A673 (cell line): ENCODE results near the gene CHST12. TPM values are rescaled to one million over a fixed set of nuclear protein-coding genes. Genes with fewer than 3 reads are reported as not detected.

Experiments used
- BruUV-seq: library from RNA; stranded (reverse); fragments of 400-500 nt; replicated peaks from 2 replicates; lab custom pipeline; 2021; lab: Mats Ljungman, UMichigan
- CTCF ChIA-PET: fragments of 300-600 bp; sonication (Branson Sonifier 250); formaldehyde crosslinking; loops from one replicate; lab custom pipeline; 2022; ENCODE audit warnings: antibody characterized with exemption; lab: Charles Lee
- POLR2A ChIA-PET: fragments of 300-600 bp; sonication (Branson Sonifier 250); formaldehyde crosslinking; loops from one replicate; lab custom pipeline; 2022; ENCODE audit warnings: antibody characterized with exemption; ENCODE audit not compliant: low non-redundant PET; lab: Charles Lee
- DNase-seq: peaks from one replicate; pipeline ENCODE4 v3.0.0-alpha.2; 2015; ENCODE audit warnings: low spot score
- H3K27ac ChIP-seq: fragments of 200-600 bp; sonication (generic); 2 replicates; pipeline ENCODE4 v1.5.1; 2016; ENCODE audit warnings: mixed run types, low read depth, mild to moderate bottlenecking, mixed read lengths, antibody characterized with exemption, low read length; ENCODE audit not compliant: poor library complexity, severe bottlenecking
- H3K27me3 ChIP-seq: fragments of 200-600 bp; sonication (generic); replicated peaks from 2 replicates; pipeline ENCODE4 v1.6.1; 2017; ENCODE audit warnings: mixed run types, low read depth, mild to moderate bottlenecking, mixed read lengths, antibody characterized with exemption, low read length; ENCODE audit not compliant: insufficient read depth, poor library complexity
- H3K36me3 ChIP-seq: fragments of 200-600 bp; sonication (generic); 2 replicates; pipeline ENCODE4 v1.6.1; 2016; ENCODE audit warnings: mixed run types, mild to moderate bottlenecking, mixed read lengths, antibody characterized with exemption, low read length; ENCODE audit not compliant: insufficient read depth, poor library complexity, severe bottlenecking
- H3K4me1 ChIP-seq: fragments of 200-600 bp; sonication (generic); 2 replicates; pipeline ENCODE4 v1.6.1; 2017; ENCODE audit warnings: mixed run types, mild to moderate bottlenecking, mixed read lengths, antibody characterized with exemption, low read length; ENCODE audit not compliant: insufficient read depth, poor library complexity, severe bottlenecking
- H3K4me3 ChIP-seq: fragments of 200-600 bp; sonication (generic); 2 replicates; pipeline ENCODE4 v1.5.1; 2016; ENCODE audit warnings: low read depth, mixed run types, mild to moderate bottlenecking, mixed read lengths, low read length; ENCODE audit not compliant: poor library complexity, severe bottlenecking
- H3K9me3 ChIP-seq: fragments of 200-600 bp; sonication (generic); 2 replicates; pipeline ENCODE4 v1.6.1; 2016; ENCODE audit warnings: mixed run types, low read depth, mild to moderate bottlenecking, mixed read lengths, antibody characterized with exemption, low read length; ENCODE audit not compliant: poor library complexity, severe bottlenecking
- EZH2 ChIP-seq: fragments of 200-600 bp; sonication (generic); IDR thresholded peaks from 2 replicates; pipeline ENCODE4 v1.6.1; 2017; ENCODE audit warnings: borderline replicate concordance, low read depth, mild to moderate bottlenecking, mixed read lengths, antibody characterized with exemption, low read length; ENCODE audit not compliant: poor library complexity, severe bottlenecking
- intact Hi-C: fragments of 100-400 bp; cut with micrococcal nuclease; formaldehyde crosslinking; loops from one replicate; pipeline ENCODE4 v1.10.0; 2022; ENCODE audit not compliant: unreplicated experiment
- total RNA-seq: library from RNA; stranded (reverse); gene quantifications from 2 replicates; pipeline ENCODE4 v1.2.3, GENCODE V29; 2021
- TF ChIP-seq, protein P1 (sequence below): fragments of 300-800, 200-600 bp; sonication (generic); conservative IDR thresholded peaks from 2 replicates; pipeline ENCODE4 v1.5.1; 2017; ENCODE audit warnings: low read depth, mild to moderate bottlenecking, antibody characterized with exemption, low read length, moderate library complexity, mixed read lengths

CHST12 gene
- total RNA-seq, 1 experiment from 2014 or later = 21.8 TPM

DNA sequence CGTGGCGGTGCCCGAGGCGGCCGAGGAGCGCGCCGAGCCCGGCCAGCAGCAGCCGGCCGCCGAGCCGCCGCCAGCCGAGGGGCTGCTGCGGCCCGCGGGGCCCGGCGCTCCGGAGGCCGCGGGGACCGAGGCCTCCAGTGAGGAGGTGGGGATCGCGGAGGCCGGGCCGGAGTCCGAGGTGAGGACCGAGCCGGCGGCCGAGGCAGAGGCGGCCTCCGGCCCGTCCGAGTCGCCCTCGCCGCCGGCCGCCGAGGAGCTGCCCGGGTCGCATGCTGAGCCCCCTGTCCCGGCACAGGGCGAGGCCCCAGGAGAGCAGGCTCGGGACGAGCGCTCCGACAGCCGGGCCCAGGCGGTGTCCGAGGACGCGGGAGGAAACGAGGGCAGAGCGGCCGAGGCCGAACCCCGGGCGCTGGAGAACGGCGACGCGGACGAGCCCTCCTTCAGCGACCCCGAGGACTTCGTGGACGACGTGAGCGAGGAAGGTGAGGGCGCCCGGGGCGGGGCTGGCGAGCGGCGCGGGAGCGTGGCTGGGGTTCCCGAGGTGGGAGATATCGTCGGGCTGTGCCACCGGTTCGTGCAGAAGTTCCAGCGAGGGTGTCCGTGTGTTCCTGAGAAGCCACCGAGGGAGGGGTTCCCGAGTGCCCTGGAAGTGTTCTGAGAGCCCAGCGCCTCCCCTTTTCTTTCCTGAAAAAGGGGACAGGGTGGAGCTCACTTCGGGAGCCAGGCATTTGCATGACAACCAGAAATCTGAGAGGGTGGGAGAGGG is 48.3 kb upstream of the CHST12 start:
- no TSS peak for BruUV-seq
- intact Hi-C loops = loop anchor here (10.0 kb wide), 2 partner anchors 690 to 780 kb away; partner anchors contain the start of gene PSMG3
- POLR2A ChIA-PET = no interaction called here
- H3K9me3 ChIP-seq = no peaks in the 10 kb centered on the region
- H3K4me3 ChIP-seq = peak overlapping the region; percentile 98
- H3K27ac ChIP-seq = peak overlapping the region; percentile 100
- H3K36me3 ChIP-seq = peaks cover 30% of the 10 kb centered on the region
- peaks cover 44% of the 10 kb centered on the region for H3K4me1 ChIP-seq
- CTCF ChIA-PET = no interaction called here
- no peaks in the 10 kb centered on the region for H3K27me3 ChIP-seq
- peak; percentile 36 for DNase-seq
- TF ChIP-seq, protein P1, sequence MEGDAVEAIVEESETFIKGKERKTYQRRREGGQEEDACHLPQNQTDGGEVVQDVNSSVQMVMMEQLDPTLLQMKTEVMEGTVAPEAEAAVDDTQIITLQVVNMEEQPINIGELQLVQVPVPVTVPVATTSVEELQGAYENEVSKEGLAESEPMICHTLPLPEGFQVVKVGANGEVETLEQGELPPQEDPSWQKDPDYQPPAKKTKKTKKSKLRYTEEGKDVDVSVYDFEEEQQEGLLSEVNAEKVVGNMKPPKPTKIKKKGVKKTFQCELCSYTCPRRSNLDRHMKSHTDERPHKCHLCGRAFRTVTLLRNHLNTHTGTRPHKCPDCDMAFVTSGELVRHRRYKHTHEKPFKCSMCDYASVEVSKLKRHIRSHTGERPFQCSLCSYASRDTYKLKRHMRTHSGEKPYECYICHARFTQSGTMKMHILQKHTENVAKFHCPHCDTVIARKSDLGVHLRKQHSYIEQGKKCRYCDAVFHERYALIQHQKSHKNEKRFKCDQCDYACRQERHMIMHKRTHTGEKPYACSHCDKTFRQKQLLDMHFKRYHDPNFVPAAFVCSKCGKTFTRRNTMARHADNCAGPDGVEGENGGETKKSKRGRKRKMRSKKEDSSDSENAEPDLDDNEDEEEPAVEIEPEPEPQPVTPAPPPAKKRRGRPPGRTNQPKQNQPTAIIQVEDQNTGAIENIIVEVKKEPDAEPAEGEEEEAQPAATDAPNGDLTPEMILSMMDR = no peak
- no peak for TF ChIP-seq EZH2

GRCh38 chr7:2355705-2356008 is 47.8 kb upstream of the CHST12 start:
- BruUV-seq = TSS peak; percentile 33
- peak overlapping the region; percentile 98 for H3K4me3 ChIP-seq
- H3K9me3 ChIP-seq = no peaks in the 10 kb centered on the region
- DNase-seq = no peak
- peaks cover 46% of the 10 kb centered on the region for H3K4me1 ChIP-seq
- H3K27ac ChIP-seq = peak overlapping the region; percentile 100
- TF ChIP-seq, protein P1 = no peak
- TF ChIP-seq EZH2 = no peak
- ChIA-PET POLR2A (no interaction called here), CTCF (no interaction called here)
- no peaks in the 10 kb centered on the region for H3K27me3 ChIP-seq
- intact Hi-C loops = loop anchor here (10.0 kb wide), 2 partner anchors 691 to 781 kb away; partner anchors contain the start of gene PSMG3
- H3K36me3 ChIP-seq = peaks cover 35% of the 10 kb centered on the region

DNA sequence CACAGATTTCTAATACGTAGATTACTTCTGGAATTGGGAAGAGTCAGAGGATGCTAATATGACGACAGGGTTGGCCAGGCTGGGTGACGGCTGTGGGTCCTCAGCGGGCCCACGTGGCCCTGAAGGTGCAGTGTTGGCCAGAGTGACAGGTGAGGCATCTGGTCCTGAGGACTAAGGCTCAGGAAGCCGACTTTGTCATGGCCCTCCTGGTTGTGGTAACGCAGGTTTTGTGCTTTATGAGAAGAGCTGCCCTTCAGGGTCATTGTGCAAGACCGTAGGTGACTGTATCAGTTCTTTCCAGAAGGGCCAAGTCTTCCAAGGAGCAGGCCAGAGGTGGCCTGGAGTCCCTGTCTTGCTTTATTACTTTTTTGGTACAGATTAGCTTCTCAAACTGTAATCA is 46.2 kb upstream of the CHST12 start:
- Histone ChIP-seq H3K36me3 (peaks cover 50% of the 10 kb centered on the region), H3K4me1 (peaks cover 48% of the 10 kb centered on the region), H3K9me3 (no peaks in the 10 kb centered on the region), H3K27me3 (no peaks in the 10 kb centered on the region), H3K27ac (no peak overlapping the region), H3K4me3 (no peak overlapping the region)
- TF ChIP-seq, protein P1 = no peak
- TF ChIP-seq EZH2 = no peak
- CTCF ChIA-PET = no interaction called here
- DNase-seq = no peak
- no TSS peak for BruUV-seq
- POLR2A ChIA-PET = no interaction called here
- intact Hi-C loops = loop anchor here (10.0 kb wide), 2 partner anchors 692 to 782 kb away; partner anchors contain the start of gene PSMG3
